Hepatocyte (in vitro differentiated cells): ENCODE data around the gene KCNN1.

Source experiments
- CTCF ChIP-seq: fragments of 200-600 bp; sonication (generic); IDR thresholded peaks from 2 replicates; pipeline ENCODE4 v1.5.1; 2016; ENCODE audit warnings: antibody characterized with exemption, mild to moderate bottlenecking; ENCODE audit not compliant: poor library complexity
- EZH2 ChIP-seq: fragments of 200-600 bp; sonication (generic); IDR thresholded peaks from 2 replicates; pipeline ENCODE4 v1.6.1; 2016; ENCODE audit warnings: antibody characterized with exemption, mild to moderate bottlenecking, borderline replicate concordance
- EZH2phosphoT487 ChIP-seq: fragments of 200-600 bp; sonication (generic); IDR thresholded peaks from one replicate; pipeline ENCODE4 v1.6.1; 2018; ENCODE audit warnings: antibody characterized with exemption, mild to moderate bottlenecking, low read depth, moderate library complexity; ENCODE audit not compliant: unreplicated experiment, severe bottlenecking

- TF ChIP-seq CTCF (no peak), EZH2 (no peak), EZH2phosphoT487 (no peak)
Observed at GRCh38 chr19:17977021-17977420, 10.1 kb downstream of the KCNN1 start.
